ENCODE measurements around the gene COG6.
A peak's percentile ranks its signal among the peaks of the same experiment; 100 is the strongest.

The COG6 gene

GRCh38 chr13:39776439-39776838, 121.0 kb downstream of the COG6 start:
- no peak for DNase-seq

- DNase-seq = no peak
Observed at GRCh38 chr13:39777021-39777420, 121.6 kb downstream of the COG6 start.

DNA sequence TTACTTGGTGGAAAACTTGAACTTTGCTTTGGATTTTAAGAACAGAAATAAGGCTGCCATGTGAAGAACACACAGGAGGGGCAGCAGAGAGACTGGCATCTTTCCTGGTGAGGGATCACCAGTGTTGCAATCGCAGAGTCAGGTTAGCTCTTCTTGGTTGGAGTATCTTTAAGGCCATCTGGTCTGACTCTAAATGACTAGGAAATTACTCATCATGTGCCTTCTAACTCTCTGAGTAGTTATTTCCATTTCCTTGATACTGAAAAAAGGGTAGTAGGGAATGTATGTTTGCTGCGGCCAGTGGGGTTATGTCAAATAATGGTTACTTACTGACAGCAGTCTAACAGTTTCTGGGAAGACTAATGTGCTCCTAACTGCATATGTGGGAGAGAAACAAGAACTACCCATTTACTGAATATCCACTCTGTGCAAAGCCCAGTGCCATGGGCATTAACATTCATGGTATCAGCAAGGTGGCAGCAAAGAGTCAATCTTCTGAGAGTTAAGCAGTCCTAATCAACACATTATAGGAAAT, 122.1 kb downstream of the COG6 start:
- DNase-seq = peak; percentile 72

GRCh38 chr13:39779337-39780265, 124.1 kb downstream of the COG6 start:
- peak; percentile 19 for DNase-seq

DNA sequence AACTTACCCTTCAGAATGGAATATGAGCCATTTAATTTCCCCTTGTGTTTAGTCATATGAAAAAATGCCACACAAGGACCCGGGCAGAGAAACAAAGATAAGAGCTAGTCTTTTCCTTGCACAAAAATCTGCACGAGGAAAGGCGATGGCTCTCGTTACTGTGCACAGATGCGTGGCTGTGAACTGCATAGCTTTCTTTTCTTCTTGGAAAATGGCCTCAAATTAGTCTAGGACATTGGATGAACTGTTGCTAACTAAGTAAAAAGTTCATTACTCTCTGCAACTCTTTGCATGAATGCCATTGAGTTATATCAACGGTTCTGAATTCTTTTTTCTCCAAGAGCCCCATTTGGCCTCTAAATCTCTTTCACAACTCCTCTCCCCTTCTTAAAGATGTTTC, 125.2 kb downstream of the COG6 start:
- DNase-seq = no peak

- DNase-seq = no peak
Observed at GRCh38 chr13:39781381-39781780, 125.9 kb downstream of the COG6 start.

GRCh38 chr13:39783051-39783450, 127.6 kb downstream of the COG6 start:
- no peak for DNase-seq

DNA sequence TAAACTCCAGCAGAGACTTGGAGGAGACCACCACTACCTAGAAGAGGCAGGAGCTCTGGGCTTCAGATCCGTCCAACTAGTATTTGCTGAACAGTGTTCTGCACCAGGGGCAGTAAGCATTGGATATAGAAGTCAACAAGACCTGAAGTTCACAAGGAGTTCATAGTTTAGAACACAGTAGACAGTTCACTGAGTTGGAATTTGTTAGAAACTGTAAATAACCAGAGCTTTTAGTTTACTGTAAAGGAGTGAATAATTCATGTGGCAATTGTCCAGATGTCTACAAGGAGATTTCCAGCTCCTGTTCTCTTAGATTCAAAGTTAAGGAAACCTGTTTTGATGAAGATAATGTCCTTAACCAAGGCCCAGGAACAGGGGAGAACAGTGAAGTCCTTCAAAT, 128.9 kb downstream of the COG6 start:
- DNase-seq = no peak

DNA sequence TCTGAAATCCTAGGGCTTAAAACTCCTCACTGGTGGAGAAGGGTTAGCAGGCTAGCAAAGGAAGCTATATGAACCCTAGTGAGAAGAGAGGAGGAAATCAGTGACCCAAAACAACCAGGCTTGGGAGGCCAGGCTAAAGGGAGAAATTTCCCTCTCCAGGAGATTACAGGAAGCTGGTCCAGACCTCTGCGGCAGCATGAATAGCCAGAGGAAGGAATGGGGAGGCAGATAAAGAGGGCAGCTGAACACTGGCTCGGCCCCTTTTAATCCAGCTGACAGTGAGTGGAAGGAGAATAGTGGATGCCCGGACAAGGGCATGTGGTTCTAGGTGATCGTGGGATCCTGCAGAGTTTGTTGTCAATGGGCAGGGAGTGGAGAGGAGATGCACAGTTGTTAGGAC, 130.6 kb downstream of the COG6 start:
- DNase-seq = no peak

DNA sequence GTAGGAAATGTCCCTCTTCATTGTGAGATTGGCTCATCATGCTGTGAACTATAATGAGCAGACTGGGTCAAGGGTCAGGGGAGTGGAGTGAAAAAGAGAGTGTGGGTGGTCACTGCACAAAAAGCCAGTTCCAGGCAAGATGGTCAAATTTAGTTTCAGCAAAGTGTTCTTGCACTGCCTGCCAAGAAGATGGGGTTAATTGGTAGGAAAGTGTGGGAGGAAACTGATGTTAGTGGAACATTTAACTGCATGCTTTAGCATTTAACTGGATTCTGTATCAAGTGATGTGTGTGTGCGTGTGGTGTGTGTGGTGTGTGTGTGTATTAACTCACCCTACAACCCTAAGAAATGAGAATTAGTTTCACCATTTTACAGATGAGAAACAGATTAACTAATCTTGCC, 131.6 kb downstream of the COG6 start:
- DNase-seq = no peak

GRCh38 chr13:39788102-39788501, 132.6 kb downstream of the COG6 start:
- DNase-seq = no peak

- DNase-seq = no peak
Observed at GRCh38 chr13:39789451-39789850, 134.0 kb downstream of the COG6 start.
